Loucy (cell line): ENCODE measurements around the gene PTPN5.
A peak's percentile ranks its signal among the peaks of the same experiment; 100 is the strongest.

ENCODE experiments used
- H2AFZ ChIP-seq: fragments of 200-600 bp; sonication (generic); 2 replicates; pipeline ENCODE4 v1.6.0; 2016; ENCODE audit warnings: antibody characterized with exemption, mild to moderate bottlenecking, low read length, moderate library complexity
- H3F3A ChIP-seq: fragments of 200-600 bp; 2 replicates; pipeline ENCODE4 v1.6.0; 2016; ENCODE audit warnings: antibody characterized with exemption, low read depth, mild to moderate bottlenecking
- H3K27me3 ChIP-seq: fragments of 200-600 bp; sonication (generic); 2 replicates; pipeline ENCODE4 v1.6.1; 2014; ENCODE audit warnings: low read length, mild to moderate bottlenecking; ENCODE audit not compliant: insufficient read depth, poor library complexity, severe bottlenecking
- H3K36me3 ChIP-seq: fragments of 200-600 bp; sonication (generic); 2 replicates; pipeline ENCODE4 v1.6.1; 2016; ENCODE audit warnings: low read length; ENCODE audit not compliant: insufficient read depth
- H3K4me1 ChIP-seq: fragments of 200-600 bp; sonication (generic); 2 replicates; pipeline ENCODE4 v1.5.1; 2014; ENCODE audit warnings: low read length, mild to moderate bottlenecking; ENCODE audit not compliant: insufficient read depth, poor library complexity, severe bottlenecking
- H3K4me2 ChIP-seq: fragments of 200-600 bp; sonication (generic); 2 replicates; pipeline ENCODE4 v1.6.0; 2014; ENCODE audit warnings: antibody characterized with exemption, low read length, low read depth, mild to moderate bottlenecking; ENCODE audit not compliant: poor library complexity, severe bottlenecking
- H3K4me3 ChIP-seq: fragments of 200-600 bp; sonication (generic); 2 replicates; pipeline ENCODE4 v1.5.1; 2014; ENCODE audit warnings: low read length, mild to moderate bottlenecking, mixed read lengths; ENCODE audit not compliant: poor library complexity, severe bottlenecking
- H3K79me2 ChIP-seq: fragments of 200-600 bp; sonication (generic); 2 replicates; pipeline ENCODE4 v1.6.1; 2014; ENCODE audit warnings: low read length; ENCODE audit not compliant: insufficient read depth
- H3K9ac ChIP-seq: fragments of 200-600 bp; sonication (generic); 2 replicates; pipeline ENCODE4 v1.6.0; 2014; ENCODE audit warnings: mild to moderate bottlenecking, low read depth, low read length, moderate library complexity; ENCODE audit not compliant: poor library complexity, severe bottlenecking
- H3K9me2 ChIP-seq: fragments of 200-600 bp; sonication (generic); replicated peaks from 2 replicates; pipeline ENCODE4 v1.6.1; 2016; ENCODE audit warnings: low read depth, low read length, mixed read lengths
- H3K9me3 ChIP-seq: fragments of 200-600 bp; sonication (generic); 2 replicates; pipeline ENCODE4 v1.6.1; 2014; ENCODE audit warnings: mild to moderate bottlenecking, antibody characterized with exemption, low read length, low read depth; ENCODE audit not compliant: insufficient read depth
- H4K20me1 ChIP-seq: fragments of 200-600 bp; sonication (generic); 2 replicates; pipeline ENCODE4 v1.6.0; 2014; ENCODE audit warnings: antibody characterized with exemption, low read length, mild to moderate bottlenecking; ENCODE audit not compliant: insufficient read depth, poor library complexity, severe bottlenecking
- EZH2phosphoT487 ChIP-seq: fragments of 200-600 bp; IDR thresholded peaks from 2 replicates; pipeline ENCODE4 v1.6.1; 2018; ENCODE audit warnings: antibody characterized with exemption, mild to moderate bottlenecking, moderate library complexity, borderline replicate concordance
- TF ChIP-seq, protein P1 (sequence below): fragments of 200-600 bp; sonication (generic); conservative IDR thresholded peaks from 2 replicates; pipeline ENCODE4 v1.5.1; 2014; ENCODE audit warnings: mild to moderate bottlenecking, antibody characterized with exemption, low read length

PTPN5 gene

GRCh38 chr11:18776324-18776723 is 15.3 kb downstream of the PTPN5 start:
- no peaks in the 10 kb centered on the region for H3F3A ChIP-seq
- no peak overlapping the region for H3K4me2 ChIP-seq
- H2AFZ ChIP-seq, result no peak overlapping the region
- H3K9ac ChIP-seq, result no peak overlapping the region
- TF ChIP-seq, protein P1, sequence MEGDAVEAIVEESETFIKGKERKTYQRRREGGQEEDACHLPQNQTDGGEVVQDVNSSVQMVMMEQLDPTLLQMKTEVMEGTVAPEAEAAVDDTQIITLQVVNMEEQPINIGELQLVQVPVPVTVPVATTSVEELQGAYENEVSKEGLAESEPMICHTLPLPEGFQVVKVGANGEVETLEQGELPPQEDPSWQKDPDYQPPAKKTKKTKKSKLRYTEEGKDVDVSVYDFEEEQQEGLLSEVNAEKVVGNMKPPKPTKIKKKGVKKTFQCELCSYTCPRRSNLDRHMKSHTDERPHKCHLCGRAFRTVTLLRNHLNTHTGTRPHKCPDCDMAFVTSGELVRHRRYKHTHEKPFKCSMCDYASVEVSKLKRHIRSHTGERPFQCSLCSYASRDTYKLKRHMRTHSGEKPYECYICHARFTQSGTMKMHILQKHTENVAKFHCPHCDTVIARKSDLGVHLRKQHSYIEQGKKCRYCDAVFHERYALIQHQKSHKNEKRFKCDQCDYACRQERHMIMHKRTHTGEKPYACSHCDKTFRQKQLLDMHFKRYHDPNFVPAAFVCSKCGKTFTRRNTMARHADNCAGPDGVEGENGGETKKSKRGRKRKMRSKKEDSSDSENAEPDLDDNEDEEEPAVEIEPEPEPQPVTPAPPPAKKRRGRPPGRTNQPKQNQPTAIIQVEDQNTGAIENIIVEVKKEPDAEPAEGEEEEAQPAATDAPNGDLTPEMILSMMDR, result no peak
- no peak for TF ChIP-seq EZH2phosphoT487
- H3K9me2 ChIP-seq, result no peaks in the 10 kb centered on the region
- H3K79me2 ChIP-seq, result no peaks in the 10 kb centered on the region
- H3K36me3 ChIP-seq, result no peaks in the 10 kb centered on the region
- no peaks in the 10 kb centered on the region for H3K4me1 ChIP-seq
- H3K4me3 ChIP-seq, result no peak overlapping the region
- H3K27me3 ChIP-seq, result no peaks in the 10 kb centered on the region
- no peaks in the 10 kb centered on the region for H4K20me1 ChIP-seq
- no peaks in the 10 kb centered on the region for H3K9me3 ChIP-seq

- no peaks in the 10 kb centered on the region for H3K27me3 ChIP-seq
- H3K9me3 ChIP-seq, result no peaks in the 10 kb centered on the region
- H4K20me1 ChIP-seq, result no peaks in the 10 kb centered on the region
- no peak overlapping the region for H3K9ac ChIP-seq
- no peak overlapping the region for H2AFZ ChIP-seq
- no peak overlapping the region for H3K4me2 ChIP-seq
- H3K9me2 ChIP-seq, result no peaks in the 10 kb centered on the region
- no peak for TF ChIP-seq EZH2phosphoT487
- TF ChIP-seq, protein P1, result peak; percentile 86
- no peaks in the 10 kb centered on the region for H3K4me1 ChIP-seq
- no peak overlapping the region for H3K4me3 ChIP-seq
- no peaks in the 10 kb centered on the region for H3K36me3 ChIP-seq
- no peaks in the 10 kb centered on the region for H3K79me2 ChIP-seq
- H3F3A ChIP-seq, result no peaks in the 10 kb centered on the region
Observed at GRCh38 chr11:18775492-18776292, 15.9 kb downstream of the PTPN5 start.

- no peak overlapping the region for H3K4me2 ChIP-seq
- H3K4me3 ChIP-seq, result no peak overlapping the region
- H2AFZ ChIP-seq, result no peak overlapping the region
- no peaks in the 10 kb centered on the region for H3K36me3 ChIP-seq
- no peaks in the 10 kb centered on the region for H4K20me1 ChIP-seq
- H3F3A ChIP-seq, result no peaks in the 10 kb centered on the region
- H3K9me2 ChIP-seq, result no peaks in the 10 kb centered on the region
- no peaks in the 10 kb centered on the region for H3K79me2 ChIP-seq
- H3K4me1 ChIP-seq, result no peaks in the 10 kb centered on the region
- no peak overlapping the region for H3K9ac ChIP-seq
- no peaks in the 10 kb centered on the region for H3K9me3 ChIP-seq
- H3K27me3 ChIP-seq, result no peaks in the 10 kb centered on the region
- no peak for TF ChIP-seq EZH2phosphoT487
- TF ChIP-seq, protein P1, result no peak
Observed at GRCh38 chr11:18774801-18775200, 16.8 kb downstream of the PTPN5 start.
